HG03097 (cell line): ENCODE results near the gene IRF2.

ENCODE experiments used
- ATAC-seq: cut with Tn5 transposase; IDR thresholded peaks from one replicate; pipeline ENCODE4 v1.9.1; 2021; ENCODE audit not compliant: unreplicated experiment, low FRiP score

The IRF2 gene

DNA sequence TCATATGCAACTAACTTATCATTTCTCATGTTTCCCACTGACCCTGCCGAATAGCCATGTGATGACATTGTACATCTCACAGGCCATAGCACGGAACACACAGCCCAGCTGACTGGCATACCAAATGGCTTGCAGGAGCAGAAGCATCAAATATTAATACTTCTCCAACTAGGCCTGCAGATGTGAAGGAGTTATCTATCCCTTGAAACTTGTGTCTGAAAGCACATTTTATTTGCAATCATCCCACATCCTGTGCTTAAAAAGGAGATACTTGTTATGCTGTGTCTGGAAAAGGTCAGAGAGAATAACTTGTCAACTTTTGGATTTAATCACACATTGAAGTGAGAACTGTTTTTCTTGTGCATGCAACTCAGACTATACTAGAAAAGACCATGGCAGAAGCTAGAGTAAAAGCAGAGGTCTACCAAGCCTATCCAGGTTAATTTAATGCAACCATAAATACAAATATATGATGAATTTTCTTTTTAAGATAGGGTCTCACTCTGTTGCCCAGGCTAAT is 100.4 kb downstream of the IRF2 start:
- no peak for ATAC-seq

DNA sequence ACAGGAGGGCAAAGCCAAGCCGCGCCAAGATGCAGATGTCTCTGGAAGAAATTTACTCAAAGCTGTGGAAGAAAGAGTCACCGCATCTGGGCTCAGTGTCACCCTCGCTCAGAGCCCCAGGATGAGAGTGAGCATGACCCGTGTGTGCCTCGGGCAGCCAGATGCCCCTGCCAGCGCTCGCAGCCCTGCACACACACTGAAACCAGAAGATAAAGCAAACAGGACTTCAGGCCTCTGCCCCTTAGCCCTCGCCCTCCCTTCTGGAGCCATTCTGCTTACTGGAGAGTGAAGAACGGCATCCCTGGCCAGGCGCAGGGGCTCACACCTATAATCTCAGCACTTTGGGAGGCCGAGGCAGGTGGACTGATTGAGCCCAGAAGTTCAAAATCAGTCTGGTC is 103.0 kb downstream of the IRF2 start:
- ATAC-seq: no peak

- no peak for ATAC-seq
Observed at GRCh38 chr4:184370711-184371389, 103.5 kb downstream of the IRF2 start.

DNA sequence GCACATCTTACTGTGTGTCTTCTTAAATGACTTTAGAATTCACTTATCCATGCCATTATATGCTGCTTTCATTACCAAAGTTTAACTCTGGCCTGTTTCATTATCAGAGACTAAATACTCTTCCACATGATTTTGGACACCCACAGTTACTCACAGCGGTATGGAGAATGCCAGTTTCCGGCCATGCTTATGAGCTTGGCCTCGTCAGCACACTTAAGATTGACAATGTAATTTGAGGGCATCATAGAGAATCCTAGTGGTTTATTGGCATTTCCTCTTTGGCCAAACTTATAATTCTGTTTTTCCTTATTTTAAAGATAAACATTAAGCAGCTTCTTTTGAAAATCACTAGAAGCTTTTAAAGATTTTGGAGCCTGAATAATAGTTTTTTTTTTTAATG is 104.5 kb downstream of the IRF2 start:
- ATAC-seq: no peak

DNA sequence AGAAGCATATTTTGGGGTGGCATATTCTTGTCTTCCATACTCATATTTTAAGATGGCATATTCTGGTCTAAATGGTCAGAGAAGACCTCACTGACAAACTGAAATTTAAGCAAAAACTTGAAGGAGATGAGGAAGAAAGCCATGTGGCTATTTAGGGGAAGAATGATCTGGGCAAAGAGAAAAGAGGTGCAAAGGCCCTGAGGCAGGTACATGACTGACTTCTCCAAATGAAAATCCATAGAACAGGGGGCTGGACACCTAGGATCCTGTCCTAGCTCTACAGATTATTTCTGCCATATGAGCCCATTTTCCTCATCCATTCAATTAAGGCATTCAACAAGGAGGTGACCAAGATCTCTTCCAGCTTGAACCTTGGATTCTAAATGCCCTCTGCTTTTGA is 105.6 kb downstream of the IRF2 start:
- ATAC-seq: no peak

- no peak for ATAC-seq
Observed at GRCh38 chr4:184368290-184368689, 106.1 kb downstream of the IRF2 start.

DNA sequence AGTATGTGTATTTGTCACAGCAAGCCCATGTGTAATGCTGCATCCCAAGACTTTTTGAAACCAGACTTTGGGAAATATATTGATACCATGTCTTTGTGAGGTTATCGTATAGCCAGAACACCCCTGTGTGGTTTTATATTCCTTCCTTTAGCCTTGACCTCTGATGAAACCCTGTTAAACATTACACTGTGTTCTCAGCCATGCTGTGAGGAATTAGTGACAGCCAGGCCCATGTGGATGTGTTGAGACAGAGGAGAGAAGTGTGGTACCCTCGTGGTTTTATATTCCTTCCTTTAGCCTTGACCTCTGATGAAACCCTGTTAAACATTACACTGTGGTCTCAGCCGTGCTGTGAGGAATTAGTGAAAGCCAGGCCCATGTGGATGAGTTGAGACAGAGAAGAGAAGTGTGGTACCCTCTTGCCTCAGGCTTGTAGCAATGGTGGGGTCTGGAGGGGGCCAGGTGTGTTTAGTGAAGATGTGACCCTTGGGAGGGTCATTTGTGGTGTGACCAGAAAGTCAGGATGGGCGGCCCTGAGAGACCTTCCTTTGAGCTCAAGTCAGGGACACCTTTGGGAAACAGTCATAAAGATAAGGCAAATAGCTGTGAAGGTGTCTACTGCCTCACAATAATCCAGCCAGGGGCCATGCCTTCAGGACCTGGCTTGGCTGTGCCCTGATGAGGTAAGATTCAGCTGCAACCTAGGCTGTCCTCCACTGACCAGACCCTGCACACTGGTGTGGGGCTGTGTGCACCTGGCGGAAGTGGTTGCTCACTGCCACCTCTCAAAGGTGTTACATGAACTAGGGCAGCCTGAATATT is 110.0 kb downstream of the IRF2 start:
- peak; percentile 89 for ATAC-seq

DNA sequence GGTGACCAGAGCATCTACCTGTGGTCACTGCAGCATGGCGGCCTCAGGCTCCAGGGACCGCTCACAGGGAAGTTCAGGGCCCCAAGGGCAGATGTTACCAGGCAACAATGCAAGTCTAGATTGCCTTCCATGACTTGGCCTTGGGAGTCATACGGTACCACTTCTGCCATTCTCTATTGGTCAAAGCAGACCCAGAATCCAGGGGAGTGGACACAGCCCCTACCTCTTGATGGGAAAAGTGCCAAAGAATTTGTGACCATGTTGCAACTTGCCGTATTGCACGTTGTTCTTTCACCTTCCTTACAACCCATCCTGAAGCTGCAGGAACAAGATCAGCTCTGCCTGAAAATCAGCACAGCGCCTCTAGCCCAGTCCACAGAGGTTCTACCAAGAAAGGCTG is 111.1 kb downstream of the IRF2 start:
- no peak for ATAC-seq

- ATAC-seq: no peak
Observed at GRCh38 chr4:184362396-184362795, 112.0 kb downstream of the IRF2 start.

DNA sequence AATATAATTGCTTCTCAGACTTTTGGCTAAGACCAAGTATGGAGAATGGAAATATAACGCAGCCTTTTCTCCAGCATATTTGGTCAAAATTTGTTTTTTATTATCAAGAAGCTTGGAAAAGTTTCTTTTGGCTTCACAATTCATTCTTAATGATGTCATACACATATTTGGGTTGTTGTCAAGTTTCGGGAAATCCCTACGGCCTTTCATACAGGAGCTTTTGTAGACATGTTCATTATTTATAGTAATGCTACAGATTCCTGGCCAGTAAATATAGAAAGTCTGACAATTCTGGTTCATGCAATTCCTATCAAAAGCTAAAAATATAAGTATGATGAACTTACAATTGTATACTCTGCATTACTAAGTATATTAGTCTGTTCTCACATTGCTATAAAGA is 112.9 kb downstream of the IRF2 start:
- ATAC-seq: no peak

DNA sequence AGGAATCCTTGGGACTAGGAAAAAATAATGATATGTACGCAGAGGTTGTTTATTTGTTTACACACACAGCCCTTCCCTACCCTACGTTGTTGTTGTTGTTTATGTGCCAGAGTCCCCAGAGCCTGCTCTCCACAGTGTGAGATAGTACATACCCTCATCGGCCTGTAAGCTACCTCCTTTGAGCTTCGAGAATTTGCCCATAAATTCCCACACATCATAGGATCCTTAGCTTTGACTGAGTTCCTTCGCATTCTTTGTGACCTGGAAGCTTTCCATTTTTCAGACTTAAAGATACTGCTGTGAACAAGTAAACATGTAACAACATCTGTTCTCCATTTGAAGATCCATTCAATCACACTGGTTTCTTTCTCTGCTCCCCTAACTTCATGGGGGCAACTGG is 114.5 kb downstream of the IRF2 start:
- no peak for ATAC-seq

GRCh38 chr4:184358521-184359232 is 115.7 kb downstream of the IRF2 start:
- no peak for ATAC-seq

GRCh38 chr4:184357772-184358171 is 116.6 kb downstream of the IRF2 start:
- ATAC-seq: no peak

- ATAC-seq: no peak
Observed at GRCh38 chr4:184357165-184357564, 117.2 kb downstream of the IRF2 start.

DNA sequence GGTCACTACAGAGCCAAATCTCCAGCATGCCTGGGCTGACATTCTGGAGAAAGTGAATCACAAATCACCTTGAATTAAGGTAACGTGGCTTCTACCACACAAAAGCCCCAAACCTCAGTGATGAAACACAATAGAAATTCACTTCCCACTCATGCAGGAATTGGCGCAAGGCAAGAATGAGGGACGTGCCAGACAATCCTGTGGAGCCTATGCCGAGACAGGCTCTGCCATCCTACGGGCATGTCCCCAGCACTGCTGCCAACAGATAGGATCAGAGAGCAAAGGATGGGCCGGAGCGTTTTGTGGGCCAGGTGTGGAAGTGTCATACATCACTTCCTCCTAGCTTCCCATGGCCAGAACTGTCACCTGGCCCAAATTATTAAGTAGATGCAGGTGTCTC is 118.0 kb downstream of the IRF2 start:
- ATAC-seq: no peak

- ATAC-seq: no peak
Observed at GRCh38 chr4:184355857-184356256, 118.5 kb downstream of the IRF2 start.

GRCh38 chr4:184355111-184355604 is 119.2 kb downstream of the IRF2 start:
- ATAC-seq: peak; percentile 36

DNA sequence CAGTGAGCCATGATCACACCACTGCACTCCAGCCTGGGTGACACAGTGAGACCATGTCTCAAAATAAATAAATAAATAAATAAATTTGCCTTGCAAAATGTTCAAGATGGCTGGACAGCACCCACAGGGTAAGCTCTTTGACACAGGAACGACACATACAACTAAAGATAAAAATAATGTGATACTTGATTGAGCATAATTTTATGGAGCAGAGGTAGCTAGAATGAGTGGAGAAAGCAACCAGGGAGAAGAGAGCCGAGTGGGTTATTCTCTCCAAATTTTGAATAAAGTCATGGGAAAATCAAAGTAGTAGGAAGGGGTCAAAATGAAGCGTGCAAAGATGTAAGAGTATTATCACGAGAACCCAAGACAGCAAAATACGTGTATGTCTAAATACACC is 121.5 kb downstream of the IRF2 start:
- ATAC-seq: no peak

DNA sequence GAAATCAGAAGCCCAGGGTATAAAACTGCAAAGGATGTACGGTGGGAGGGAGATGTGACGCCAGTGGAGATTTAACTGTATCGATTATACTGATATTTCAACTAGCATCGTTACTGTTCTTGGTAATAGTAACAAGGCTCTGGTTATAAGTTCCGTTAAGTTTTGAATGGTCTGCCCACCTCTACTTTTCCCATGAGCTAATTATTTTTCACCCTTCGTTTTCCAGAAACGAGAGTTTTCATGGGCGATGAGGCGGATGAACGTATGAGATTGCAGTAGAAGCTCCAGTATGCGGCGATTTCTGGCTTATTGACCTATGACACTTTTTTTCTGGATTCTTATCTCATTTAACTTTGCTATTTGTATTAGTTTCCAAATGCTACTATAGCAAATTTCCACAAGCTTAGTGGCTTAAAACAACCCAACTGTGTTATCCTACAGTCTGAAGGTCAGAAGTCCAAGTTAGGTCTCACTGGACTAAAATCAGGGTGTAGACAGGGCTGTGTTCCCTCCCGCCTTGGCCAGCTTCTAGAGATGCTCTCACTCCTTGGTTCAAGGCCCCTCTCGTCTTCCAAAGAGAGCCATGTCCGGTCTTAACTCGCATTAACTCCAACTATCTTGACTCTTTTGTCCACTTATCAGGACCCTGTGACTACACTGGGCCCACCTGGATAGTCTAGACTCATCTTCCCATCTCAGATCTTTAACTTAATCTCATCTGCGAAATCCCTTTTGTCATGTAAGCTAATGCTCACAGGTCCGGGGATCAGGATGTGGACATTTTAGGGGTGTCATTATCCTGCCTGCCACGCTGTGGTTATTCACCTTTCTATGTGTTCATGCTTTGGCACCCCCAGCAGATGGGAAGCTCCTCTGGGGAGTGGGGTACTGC is 122.5 kb downstream of the IRF2 start:
- ATAC-seq: no peak

GRCh38 chr4:184350964-184351363 is 123.4 kb downstream of the IRF2 start:
- no peak for ATAC-seq
